GM19395 (cell line): Measurements from ENCODE around the gene XPR1.
"Not testable (repeated sequence)": the region's sequence is repeated elsewhere in the genome, so short reads cannot be mapped to it uniquely, and the experiment has no call there.

Experiments used
- ATAC-seq: cut with Tn5 transposase; IDR thresholded peaks from one replicate; pipeline ENCODE4 v1.9.1; 2021; ENCODE audit warnings: mild to moderate bottlenecking, moderate library complexity; ENCODE audit not compliant: unreplicated experiment

Gene XPR1

DNA sequence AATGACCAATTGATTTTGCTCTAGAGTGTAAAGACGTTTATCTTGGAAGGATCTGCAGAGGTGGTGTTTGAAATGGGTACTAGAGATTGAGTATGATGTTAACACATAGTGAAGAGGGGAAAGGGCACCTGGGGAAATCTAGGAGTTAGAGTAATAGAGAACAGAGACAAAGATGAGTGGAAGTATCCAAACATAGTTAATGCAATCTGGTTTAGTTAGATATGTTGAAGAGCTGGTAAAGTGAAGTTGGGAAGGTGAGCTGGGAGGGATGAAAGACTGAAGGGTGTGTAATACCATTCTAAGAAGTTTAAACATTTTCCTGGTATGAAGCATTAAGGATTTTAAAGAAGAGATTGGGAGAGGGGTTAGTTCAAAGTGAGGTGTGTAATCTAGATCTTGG lies 11.0 kb downstream of the XPR1 start:
- ATAC-seq, result no peak

DNA sequence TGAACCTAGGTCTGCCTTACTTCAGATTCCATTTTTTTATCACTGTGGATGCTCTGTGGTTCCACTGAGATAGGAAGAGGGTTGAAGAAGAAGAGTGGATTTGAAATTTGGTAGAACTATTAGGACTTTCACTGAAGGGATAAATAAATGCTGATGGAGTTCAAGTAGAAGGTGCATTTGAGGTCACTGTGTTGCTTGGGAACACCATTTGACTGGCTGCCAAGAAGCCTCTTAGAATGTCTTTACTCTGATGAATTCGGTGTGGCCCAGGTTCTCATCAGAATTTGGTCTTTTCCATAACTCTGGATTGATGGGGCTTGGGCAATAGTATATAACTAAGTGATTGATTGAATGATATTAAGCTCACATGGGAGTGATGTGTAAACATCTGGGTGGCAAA lies 11.9 kb downstream of the XPR1 start:
- ATAC-seq, result no peak

DNA sequence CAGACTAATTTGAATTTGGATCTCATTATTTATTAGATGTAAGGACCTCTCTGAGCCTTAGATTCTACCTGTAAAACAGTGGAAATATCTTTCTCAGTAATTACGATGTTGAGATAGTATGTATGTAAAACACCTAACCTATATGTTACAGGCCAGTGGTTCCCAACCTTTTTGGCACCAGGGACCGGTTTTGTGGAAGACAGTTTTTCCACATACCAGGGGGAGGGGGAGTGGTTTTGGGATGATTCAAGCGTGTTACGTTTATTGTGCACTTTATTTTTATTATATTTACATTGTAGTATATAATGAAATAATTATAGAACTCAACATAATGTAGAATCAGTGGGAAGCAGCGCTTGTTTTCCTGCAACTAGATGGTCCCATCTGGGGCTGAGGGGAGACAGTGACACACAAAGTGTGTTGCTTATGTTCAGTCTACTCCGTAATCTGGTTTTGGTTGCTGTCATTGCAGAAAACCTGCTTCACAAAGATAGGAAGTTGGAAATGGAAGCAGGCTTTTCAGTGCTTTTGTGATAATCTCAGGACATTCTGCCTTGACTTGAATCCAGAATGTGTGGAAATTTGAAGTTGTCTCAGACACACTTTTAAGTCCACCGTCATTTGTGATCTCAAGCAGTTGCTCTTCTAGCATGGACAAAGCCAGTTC lies 12.8 kb downstream of the XPR1 start:
- ATAC-seq, result no peak

DNA sequence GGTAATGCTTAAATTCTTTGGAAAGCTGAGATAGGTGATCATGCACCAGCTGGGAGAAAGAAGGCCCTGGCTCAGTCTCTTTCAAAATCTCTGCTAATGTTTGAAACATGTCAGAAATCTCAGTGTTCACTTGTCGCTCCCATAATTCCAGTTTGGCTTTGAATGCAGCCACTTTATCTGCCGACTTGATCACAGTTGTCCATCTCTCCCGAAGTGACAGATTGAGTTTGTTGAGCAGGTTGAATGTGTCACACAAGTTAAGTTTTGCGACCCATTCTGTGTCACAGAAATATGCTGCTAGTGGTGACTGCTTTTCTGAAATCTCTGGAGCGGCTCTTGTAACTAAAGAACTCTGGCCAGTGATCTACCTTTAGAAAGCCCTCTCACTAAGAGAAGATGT lies 13.4 kb downstream of the XPR1 start:
- ATAC-seq, result not testable (repeated sequence)

DNA sequence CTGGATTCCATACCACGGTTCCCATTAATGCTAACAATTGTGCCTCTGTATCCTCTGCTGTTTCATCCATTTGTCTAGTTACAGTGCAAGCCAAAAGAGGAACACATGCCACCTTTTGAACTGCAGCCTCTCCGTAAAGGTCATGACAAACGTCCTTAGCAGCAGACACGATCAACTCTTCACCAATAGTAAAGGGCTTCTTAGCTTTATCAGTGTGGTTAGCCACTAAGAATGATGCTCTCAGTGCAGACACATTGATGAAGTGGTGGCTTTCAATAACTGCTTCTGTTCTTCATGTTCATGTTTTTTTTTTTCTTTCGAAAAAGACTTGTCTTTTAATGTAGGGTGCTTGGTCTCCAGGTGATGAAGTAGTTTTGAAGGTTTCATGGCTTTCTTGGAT lies 14.3 kb downstream of the XPR1 start:
- ATAC-seq, result no peak

DNA sequence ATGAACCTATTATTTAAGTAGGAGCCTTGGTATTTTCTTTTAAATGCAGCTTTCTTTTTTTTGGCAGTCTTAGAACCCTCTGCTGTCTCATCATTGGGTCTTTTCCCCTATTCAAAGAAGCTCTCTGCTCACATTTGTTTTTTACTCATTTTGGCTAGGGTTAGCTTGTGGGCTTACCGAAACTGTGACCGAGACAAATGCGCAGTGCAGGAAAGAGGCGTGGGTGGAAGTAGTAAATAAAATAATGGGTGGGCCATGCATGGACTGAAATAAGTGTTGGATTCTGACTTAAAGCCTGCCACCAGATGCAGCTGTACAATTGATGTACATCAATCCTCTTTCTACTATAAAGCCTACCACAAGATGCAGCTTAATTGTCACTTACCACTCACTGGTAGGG lies 14.7 kb downstream of the XPR1 start:
- ATAC-seq, result no peak

DNA sequence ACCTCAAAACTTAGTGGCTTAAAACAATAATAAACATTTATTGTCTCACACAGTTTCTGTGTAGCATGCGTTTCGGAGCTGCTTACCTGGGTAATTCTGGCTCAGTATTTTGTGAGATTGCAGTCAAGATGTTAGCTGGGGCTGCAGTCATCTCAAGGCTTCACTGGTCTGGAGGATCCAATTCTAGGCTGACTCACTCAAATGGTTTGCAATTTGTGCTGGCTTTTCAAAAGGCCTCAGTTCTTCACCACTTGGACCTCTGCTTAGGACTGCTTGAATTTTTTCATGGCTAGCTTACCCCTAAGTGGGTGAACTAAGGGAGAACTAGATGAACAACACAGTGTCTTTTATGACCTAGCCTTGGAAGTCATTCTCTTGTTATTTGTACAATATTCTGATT lies 21.0 kb downstream of the XPR1 start:
- no peak for ATAC-seq

DNA sequence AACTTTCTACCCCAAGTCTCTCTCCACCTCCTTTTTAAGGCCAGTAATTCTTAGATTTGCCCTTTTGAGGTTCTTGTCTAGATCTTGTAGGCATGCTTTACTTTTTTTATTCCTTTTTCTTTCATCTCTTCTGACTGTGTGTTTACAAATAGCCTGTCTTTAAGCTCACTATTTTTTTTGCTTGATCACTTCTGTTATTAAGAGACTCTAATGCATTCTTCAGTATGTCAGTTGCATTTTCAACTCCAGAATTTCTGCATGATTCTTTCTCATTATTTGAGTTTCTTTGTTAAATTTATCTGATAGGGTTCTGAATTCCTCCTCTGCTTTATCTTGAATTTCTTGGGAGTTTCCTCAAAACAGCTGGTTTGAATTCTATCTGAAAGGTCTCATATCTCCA lies 30.9 kb downstream of the XPR1 start:
- no peak for ATAC-seq

DNA sequence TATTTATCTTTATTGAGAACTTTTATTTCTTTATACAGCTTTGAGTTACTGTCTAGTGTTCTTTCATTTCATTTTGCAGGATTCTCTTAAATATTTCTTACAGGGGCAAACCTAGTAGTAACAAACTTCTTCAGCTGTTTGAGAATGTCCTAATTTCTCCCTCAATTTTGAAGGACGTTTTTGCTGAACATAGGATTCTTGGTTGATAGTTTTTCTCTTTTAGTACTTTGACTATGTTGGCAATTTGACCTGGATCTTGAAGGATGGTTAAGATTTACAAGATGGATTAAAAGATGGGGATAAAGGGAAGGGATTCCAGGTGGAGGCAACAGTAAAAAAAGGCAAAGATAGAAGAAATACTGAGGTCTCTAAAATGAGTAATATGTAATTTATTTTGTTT lies 38.9 kb downstream of the XPR1 start:
- no peak for ATAC-seq

DNA sequence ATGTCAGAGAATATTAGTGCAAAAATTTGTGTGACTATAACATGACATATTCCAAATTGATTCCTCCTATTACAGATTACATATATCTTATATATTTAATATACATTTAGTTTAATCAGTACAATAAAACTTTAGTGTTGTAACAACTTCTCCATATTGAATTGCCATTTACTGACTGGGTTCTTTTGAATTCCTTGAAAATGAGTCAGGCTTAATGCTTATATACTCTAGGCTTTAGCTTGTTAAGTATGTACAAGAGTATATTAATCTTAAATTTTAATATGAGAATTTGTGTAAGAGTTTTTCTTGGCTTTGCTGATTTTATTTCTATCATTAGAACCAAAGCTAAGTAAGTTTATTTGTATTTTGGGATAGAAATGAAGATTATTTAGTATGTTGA lies 40.3 kb downstream of the XPR1 start:
- no peak for ATAC-seq

DNA sequence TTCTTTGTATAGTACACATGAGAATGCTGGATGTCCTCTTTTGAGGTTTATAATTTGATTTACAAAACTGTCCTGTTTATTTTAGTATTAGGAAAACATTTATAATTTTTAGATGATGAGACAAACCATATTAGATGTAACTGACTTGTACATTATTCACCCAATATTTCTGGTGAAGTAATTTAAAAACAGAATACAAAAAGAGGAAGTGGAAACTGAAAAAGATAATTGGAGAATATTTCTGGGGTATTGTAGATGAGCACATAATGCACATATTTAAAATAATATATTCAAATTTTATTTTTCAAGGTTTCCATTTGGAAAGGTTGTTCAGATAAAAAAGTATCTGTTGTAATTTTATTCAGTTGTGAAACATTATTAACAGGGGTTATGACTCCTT lies 40.7 kb downstream of the XPR1 start:
- no peak for ATAC-seq

DNA sequence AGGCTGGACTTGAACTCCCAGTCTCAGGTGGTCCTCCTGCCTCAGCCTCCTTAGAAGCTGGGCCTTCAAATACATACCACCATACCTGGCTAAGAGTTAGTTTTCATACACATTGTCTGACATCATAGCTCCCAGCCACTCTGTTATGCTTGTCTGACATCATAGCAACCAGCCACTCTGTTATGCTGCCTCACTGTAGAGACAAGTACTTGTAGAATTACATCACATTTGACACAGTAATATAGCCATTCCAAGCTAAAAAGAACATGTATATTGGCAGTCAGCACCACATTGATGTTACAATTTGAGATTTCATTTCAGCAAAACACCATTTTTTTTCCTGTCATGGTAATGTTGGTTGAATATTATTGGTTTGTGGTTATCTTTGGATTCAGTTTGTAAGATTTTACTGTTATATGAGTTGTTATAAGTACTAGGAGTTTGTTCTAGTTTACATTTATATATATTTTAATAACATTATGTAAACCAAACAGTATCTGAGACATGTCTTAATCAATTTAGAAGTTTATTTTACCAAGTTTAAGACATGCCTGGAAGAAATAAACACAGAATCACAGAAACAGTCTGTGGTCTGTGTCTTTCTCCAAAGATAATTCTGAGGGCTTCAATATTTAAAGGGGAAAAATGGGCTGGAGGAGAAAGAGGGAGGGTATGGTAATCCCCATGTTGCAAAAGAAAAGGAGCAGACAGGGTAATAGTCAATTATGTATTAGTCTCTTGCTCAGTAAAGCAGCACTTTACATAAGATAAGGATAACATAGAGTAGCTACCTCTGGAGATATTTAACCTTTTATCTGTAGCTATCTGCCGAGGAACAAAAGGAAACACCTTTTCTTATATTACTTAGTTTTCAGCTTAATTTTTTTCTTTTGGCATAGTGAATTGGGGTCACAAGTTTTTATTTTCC lies 43.0 kb downstream of the XPR1 start:
- no peak for ATAC-seq

DNA sequence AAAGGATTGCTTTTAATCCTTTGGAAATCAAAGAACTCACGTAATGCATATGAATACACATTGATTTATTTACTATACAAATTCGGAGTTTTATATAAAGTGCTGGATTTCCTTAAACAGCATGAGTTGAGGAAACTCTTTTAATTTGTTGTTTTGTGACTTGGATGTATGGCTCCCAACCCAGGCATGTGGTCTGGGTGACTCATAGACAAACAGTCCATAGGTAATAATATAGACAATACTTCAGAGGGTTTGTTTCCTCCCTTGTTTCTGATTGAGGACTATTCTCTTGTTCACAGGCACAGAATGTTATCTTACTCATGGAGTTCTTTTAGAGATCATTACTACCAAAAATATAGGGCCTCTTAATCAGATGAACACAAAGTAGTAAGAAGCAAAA lies 43.8 kb downstream of the XPR1 start:
- no peak for ATAC-seq

DNA sequence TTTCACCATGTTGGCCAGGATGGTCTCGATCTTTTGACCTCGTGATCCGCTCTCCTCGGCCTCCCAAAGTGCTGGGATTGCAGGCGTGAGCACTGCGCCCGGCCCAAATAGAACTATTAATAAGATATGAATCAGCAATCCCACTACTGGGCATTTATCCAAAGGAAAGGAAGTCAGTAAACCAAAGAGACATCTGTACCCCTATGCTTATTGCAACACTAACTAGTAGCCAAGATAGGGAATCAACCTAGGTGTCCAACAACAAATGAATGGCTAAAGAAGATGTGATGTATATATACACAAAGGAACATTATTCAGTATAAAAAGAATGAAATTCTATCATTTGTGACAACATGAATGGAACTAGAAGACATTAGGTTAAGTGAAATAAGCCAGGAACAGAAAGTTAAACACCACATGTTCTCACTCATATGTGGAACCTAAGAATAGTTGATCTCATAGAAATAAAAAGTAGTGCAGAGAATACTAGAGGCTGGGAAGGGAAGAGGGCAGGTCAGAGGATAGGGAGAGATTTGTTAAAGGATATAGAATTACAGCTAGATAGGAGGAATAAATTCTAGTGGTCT lies 48.8 kb downstream of the XPR1 start:
- no peak for ATAC-seq

DNA sequence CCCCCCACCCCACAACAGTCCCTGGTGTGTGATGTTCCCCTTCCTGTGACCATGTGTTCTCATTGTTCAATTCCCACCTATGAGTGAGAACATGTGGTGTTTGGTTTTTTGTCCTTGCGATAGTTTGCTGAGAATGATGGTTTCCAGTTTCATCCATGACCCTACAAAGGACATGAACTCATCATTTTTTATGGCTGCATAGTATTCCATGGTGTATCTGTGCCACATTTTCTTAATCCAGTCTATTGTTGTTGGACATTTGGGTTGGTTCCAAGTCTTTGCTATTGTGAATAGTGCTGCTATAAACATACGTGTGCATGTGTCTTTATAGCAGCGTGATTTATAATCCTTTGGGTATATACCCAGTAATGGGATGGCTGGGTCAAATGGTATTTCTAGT lies 51.3 kb downstream of the XPR1 start:
- not testable (repeated sequence) for ATAC-seq

DNA sequence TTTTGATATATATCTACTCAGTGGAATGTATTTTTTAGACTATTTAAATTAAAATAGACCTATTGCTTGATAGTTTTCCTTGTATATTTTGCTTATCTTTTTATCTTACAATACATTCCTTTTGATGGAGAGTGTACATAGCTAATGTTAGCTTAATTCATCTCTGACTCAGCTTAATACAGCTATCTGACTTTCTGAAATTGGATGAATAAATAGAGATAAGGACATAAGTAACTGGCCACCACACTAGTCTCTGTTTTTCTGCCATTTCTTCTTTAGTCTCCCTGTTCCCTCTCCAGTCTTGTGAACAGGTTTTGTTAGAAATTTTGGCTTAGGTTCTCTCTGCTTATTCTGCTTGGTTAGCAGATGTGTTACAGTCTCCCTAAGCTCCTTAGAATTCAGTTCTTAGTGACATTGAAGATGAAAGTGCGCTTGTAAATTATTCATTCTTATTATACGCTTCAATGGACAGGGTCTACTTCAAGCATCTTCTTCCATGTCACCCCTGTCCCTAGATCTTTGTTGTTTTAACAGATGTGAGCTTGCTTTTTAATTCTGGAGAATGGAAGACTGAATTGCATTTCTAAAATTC lies 59.6 kb downstream of the XPR1 start:
- no peak for ATAC-seq

DNA sequence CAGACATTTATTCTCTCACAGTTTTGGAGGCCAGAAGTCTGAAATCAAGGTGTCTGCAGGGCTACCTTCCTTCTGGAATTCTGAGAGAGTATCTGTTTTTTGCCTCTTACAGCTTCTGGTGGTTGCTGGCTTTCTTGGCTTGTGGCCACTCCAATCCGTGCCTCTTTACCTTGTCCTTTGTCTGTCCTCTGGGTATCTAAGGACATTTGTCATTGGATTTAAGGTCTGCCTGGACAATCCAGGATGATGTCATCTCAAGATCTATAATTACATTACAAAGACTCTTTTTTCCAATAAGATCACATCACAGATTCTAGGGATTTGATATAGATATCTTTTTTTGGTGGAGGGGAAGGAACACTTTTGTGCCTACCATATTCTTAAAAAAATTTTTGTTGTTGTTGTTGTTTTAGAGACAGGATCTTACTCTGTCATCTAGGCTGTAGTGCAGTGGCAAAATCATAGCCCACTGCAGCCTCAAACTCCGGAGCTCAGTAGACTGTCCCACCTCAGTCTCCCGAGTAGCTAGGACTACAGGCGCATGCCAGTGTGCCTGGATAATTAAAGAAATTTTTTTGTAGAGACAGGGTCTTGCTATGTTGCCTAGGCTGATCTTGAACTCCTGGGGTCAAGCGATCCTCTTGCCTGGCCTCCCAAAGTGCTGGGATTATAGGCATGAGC lies 61.9 kb downstream of the XPR1 start:
- ATAC-seq, result no peak

DNA sequence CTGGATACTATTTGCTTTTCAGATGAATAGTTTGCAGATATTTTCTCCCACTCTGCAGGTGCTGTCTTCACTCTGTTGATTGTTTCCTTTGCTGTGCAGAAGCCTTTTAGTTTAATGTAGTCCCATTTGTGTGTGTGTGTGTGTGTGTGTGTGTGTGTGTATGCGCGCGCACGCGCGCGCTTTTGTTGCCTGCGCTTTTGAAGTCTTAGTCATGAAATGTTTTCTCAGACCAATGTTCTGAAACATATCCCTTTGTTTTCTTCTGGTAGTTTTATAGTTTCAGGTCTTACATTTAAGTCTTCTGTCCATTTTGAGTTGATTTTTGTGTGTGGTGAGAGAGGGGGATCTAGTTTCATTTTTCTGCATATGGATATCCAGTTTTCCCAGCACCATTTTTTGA lies 63.5 kb downstream of the XPR1 start:
- ATAC-seq, result no peak

DNA sequence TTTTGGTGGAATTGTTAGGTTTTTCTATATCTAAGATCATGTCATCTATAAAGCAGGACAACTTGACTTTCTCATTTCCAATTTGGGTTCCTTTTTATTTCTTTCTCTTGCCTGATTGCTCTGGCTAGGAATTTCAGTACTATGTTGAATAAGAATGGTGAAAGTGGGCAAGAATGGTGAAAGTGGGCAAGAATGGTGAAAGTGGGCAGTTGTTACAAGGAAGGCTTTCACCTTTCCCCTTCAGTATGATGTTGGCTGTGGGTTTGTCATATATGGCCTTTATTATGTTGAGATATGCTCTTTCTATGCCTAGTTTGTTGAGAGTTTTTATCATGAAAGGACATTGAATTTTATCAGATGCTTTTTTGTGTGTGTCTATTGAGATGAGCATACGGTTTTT lies 64.5 kb downstream of the XPR1 start:
- ATAC-seq, result no peak

DNA sequence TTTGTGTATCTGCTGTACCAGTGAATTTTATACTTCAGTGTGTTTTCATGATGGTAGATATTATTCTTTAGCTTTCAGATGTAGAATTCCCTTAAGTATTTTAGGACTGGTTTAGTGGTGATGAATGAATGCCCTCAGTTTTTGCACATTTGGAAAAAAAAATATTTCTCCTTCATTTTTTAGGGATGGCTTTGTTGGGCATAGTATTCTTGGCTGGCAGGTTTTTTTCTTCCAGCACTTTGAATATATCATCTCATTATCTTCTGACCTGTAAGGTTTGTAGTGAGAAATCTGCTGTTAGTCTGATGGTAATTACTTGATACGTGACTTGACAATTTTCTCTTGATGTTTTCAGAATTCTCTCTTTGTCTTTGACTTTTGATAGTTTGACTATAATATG lies 66.8 kb downstream of the XPR1 start:
- no peak for ATAC-seq

DNA sequence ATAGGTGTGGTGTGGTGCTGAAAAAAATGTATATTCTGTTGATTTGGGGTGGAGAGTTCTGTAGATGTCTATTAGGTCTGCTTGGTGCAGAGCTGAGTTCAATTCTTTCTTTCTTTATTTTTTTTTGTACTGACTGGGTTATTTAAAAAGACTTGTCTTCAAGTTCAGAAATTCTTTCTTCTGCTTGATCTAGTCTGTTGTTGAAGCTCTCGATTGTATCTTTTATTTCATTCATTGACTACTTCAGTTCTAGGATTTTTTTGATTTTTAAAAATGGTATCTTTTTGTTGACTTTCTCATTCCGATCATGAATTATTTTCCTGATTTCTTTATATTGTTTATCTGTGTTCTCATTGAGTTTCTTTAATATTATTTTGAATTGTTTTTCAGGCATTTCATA lies 70.6 kb downstream of the XPR1 start:
- ATAC-seq, result not testable (repeated sequence)
